HG02970 (cell line): ENCODE results near the gene HPX.

Experiments
- ATAC-seq: cut with Tn5 transposase; IDR thresholded peaks from one replicate; pipeline ENCODE4 v1.9.1; 2021; ENCODE audit warnings: mild to moderate bottlenecking, moderate library complexity, moderate number of reproducible peaks; ENCODE audit not compliant: unreplicated experiment, low FRiP score

HPX gene, protein sequence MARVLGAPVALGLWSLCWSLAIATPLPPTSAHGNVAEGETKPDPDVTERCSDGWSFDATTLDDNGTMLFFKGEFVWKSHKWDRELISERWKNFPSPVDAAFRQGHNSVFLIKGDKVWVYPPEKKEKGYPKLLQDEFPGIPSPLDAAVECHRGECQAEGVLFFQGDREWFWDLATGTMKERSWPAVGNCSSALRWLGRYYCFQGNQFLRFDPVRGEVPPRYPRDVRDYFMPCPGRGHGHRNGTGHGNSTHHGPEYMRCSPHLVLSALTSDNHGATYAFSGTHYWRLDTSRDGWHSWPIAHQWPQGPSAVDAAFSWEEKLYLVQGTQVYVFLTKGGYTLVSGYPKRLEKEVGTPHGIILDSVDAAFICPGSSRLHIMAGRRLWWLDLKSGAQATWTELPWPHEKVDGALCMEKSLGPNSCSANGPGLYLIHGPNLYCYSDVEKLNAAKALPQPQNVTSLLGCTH

DNA sequence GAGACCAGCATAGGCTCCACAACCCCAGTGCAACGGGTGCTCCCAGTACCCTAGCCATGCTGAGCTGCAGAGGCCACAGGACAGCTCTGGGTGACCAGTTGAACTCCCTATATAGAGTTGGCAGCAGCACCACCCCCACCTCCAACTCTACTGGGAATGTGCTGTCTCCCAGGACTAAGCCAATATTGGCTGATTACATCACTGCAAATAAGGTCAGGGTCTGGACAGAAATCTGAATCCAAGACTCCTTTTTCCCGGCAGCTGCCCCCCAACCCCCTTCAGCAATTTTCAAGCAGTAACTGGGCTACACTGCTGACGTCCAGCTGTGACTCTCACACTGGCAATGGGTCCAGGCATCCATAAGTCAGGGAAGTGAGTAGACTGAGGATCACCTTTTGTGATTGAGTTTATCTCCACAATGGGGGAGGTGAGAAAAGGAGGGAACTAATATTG is at the start of gene HPX:
Gene HPX (minus strand): TSS at position 82 of the 453 bp plus-strand sequence. CDS start 24 bp downstream, at position 58.
- ATAC-seq, result no peak

DNA sequence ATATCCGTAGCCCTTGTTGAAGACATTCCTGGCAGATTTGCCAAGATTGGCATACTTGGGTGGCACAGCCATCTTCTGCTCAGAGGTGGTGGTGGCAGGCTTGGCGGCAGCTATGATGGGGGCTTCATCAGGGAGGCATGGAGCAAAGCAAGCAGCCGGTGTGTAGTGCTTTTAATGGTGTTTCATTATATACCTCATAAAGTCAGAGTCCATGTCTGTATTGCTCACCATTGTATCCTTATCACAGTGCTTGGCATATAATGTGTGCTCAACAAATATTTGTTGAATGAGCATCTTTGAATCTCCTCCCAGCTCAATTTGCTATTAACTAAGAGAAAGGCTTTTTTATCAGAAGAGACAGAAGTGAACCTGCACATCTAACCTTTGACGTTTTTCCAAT is 48.5 kb upstream of the HPX start:
- ATAC-seq, result no peak

DNA sequence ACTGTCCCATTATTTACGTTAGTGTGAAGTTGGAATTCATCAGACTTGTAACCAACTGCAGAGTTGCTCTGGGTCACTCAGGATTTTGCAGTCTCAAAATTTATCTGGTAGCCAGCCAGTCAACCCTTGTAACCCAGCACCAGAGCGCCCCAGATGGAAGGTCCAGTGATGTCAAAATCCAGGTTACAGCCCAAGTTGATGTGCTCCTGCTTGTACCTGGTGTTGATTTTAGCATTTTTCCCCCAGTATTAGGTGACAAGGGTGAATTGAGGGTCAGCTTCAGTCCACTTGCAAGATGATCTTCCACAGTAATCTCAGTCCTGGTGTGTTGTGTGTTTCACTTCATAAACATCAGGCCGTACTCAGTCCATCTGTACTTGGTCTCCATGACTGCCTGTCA is 48.0 kb upstream of the HPX start:
- no peak for ATAC-seq

DNA sequence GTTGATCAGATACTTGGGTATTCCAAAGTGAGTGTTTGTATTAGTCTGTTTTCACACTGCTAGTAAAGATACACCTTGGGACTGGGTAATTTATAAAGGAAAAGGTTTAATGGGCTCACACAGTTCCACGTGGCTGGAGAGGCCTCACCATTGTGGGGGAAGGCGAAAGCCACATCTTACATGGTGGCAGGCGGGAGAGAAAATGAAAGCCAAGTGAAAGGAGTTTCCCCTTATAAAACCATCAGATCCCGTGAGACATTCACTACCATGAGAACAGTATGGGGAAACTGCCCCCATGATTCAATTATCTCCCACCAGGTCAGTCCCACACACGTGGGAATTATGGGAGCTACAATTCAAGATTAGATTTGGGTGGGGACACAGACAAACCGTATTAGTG is 47.6 kb upstream of the HPX start:
- ATAC-seq, result no peak

DNA sequence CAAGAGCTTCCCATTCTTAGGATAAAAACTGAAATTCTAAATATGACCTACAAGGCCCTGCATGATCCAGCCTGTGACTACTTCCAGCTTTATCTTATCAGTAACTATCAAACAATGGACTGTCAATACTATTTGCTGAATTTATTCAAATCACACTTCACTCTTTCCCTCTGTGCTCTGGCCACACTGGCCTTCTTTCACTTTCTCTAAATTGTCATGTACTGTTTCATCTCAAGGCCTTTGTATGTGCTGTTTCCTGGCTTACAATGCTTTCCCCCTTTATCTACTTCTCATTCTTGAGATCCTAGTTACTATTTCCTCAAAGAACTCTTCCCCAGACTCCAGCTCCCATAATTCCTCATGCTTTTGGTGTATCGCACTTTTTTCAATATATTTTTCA is 46.2 kb upstream of the HPX start:
- no peak for ATAC-seq

DNA sequence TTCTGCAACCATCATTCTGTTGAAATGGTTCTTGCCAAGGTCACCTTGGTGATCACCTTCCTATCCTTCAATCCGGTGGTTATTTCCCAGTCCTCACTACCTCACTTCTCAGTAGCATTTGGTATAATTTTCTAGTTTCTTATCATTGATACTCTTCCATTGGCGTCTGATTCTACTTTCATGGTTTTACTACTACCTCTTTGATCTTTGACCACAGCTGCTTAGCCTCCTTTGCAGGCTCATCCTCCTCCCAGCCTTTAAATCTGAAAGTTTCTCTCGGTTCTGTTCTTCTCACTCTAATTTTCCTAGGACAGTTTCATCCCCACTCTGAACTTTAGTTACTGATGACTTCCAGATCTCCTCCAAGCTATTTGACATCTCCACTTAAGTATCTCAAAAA is 45.5 kb upstream of the HPX start:
- no peak for ATAC-seq

DNA sequence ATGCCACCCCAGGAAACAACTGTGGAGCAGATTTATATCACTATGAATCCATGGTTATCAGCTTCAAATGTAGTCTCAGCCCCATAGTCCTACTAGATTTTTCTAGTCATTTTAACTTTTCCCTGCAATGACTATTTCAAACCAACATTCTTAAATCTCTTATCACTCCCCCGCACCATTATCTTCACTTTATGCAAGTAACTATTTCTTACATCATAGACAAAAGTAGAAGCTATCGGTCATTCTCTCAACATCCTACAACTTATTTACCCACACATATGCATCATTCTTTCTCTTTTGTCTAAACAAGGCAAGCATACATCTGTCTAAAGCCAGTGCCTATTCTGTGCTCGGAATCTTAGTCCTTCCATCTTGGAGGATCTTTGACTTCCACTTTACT is 44.9 kb upstream of the HPX start:
- ATAC-seq, result no peak

DNA sequence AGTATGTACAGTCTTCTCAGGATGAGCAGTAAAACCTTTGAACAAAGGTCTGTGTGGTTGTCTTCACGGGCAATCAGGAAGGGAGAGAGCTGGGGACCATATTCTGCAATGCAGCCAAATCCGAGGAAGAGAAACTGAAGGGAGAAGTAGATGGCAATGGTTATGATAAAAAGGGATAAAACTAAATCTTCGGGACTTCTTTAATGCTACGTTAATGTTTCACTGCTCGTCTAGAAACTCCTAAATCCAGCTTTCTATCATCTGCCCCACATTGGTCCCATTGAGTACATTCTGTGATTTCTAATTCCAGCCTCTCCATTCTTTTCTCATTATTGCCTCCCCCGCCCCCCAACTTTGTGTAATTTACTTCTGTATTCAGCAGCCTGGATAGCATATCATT is 42.2 kb upstream of the HPX start:
- ATAC-seq, result no peak

DNA sequence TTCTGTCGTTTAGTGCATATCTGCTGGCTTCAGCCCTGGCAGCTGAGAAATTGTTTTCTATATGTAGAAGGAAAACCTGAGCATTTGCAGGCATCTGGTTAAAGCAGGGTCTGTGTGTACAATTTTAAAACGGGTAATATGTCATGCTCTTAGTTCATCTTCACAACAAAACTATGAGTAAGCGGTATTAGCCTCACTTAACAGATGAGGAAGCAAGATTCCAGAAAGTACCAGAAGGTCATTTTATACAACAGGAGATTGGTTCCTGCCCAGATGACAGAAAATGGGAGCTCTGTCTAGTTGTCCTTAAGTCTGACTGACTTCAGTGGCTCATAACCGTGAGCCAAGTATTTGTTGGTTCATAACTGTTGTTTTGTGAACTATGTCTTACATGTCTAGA is 41.7 kb upstream of the HPX start:
- no peak for ATAC-seq

DNA sequence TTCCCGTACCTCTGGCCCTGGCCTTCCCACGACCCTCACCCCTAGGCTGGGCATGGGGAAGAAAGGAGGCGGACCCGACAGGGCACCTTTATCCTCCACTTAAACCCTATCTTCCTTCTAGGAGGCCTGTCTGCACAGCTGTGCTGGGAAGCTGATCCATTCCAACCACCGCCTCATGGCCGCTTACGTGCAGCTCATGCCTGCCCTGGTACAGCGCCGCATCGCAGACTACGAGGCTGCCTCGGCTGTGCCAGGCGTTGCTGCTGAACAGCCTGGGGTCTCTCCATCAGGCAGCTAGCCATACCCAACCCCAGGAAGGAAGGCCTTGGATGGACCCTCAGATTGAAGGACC is 41.1 kb upstream of the HPX start:
- peak; percentile 2 for ATAC-seq

DNA sequence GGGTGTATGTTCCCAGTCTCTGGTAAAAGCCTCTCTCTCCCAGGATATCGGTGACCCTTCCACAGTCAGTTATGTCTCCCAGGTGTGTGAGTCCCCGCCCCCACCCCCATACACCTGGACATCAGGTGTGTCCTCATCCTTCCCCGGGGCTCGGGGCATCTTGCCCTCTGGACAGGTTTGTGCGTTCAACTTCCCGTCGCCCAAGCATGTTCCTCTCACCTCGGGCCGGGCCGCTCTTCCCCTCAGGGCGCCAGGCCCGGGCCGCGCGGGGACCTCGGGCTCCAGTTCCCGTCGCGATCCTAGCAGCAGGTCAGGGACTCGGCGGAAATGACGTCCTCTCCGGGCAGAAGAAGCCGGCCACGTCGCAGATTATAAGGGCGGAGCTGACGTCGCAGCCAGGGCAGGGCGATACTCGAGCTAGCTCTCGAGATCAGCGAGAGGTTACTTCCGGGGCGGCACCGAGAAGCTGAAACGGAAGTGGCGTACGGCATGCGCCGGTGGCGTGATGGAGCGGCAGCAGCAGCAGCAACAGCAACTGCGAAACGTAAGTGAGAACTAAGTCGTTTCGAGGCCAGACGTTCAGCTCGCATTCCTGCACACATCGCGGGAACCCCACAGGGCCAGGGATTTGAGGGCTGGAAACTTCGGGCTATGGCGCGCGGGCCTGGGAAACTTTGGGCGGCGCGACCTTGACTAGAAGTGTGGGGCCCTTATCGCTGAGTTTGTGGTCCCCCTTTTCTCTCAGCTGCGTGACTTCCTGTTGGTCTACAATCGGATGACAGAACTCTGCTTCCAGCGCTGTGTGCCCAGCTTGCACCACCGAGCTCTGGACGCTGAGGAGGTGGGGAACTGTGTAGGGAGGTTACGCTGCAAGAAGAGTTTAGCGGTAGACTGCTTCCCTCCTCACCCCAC is 40.5 kb upstream of the HPX start, which contains the start of the genes ARFIP2 and TIMM10B:
Gene ARFIP2 (minus strand): TSS at position 320 of the 912 bp plus-strand sequence. CDS start 910 bp downstream, outside the sequence.
Gene TIMM10B (plus strand): TSS at position 490 of the 912 bp plus-strand sequence. CDS start 16 bp downstream, at position 506.
- ATAC-seq, result peak; percentile 100

DNA sequence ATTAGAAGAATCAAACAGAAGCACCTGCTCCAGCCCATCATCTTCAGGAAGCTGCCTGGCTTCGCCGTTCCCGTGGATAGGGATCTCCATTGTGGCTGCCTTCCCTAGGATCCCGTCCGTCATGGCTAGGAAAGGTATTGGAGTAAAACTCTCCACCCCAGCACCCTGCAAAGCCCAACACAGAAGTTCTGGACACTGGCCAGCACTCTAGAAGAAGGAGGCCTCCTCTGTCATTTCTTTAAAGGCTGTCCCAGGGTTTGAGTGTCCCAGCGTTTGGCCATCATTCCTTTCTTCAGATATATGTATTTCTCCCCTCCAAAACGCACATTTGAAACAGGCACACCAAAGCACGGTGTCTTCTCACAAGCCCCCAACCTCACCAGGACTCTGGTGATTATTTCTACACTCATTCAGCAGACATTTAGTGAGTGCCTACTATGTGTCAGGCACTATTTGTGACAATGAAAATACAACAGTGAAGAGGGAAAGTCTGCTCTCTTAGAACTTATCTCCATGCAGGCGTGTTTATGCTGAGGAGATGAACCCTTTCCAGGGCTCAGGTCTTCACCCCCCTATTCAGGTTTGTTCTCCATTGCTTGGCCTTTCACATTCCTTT is 39.6 kb upstream of the HPX start:
- ATAC-seq, result no peak

DNA sequence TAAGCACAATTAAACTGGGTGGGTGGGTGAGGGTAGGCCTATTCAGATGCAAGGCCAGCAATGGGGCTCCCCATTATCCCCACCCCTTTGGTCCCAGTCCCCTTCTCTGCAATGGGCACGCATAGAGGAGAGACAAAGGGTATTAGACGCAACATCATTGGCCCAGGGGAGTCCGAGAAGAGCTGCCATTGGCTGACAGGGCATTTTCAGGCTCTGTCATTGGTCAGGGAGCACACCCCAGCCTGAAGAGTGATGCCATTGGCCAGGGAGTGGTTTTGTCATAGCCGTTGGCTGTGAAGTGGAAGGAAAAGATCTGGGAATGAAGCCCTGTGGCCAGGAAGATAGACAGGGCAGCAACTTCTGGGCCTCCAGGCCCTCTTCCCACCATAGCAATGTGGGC is 35.8 kb upstream of the HPX start:
- no peak for ATAC-seq

DNA sequence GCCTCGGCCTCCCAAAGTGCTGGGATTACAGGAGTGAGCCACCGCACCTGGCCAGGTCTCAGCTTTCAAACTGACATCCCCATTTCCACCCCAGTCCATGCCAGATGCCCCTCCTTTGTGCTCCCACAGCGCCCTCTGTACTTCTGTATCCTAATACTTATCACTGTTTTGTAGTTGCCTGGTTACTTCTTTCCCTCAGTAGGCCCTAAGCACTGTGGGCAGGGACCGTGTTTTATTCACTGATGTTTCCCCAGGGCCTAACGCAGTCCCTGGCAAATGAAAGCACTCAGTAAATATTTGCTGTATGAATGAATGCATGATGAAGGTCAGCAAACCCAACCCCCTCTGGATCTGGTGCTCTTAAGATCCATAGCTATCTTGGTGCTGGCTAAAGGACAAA is 35.1 kb upstream of the HPX start:
- no peak for ATAC-seq

DNA sequence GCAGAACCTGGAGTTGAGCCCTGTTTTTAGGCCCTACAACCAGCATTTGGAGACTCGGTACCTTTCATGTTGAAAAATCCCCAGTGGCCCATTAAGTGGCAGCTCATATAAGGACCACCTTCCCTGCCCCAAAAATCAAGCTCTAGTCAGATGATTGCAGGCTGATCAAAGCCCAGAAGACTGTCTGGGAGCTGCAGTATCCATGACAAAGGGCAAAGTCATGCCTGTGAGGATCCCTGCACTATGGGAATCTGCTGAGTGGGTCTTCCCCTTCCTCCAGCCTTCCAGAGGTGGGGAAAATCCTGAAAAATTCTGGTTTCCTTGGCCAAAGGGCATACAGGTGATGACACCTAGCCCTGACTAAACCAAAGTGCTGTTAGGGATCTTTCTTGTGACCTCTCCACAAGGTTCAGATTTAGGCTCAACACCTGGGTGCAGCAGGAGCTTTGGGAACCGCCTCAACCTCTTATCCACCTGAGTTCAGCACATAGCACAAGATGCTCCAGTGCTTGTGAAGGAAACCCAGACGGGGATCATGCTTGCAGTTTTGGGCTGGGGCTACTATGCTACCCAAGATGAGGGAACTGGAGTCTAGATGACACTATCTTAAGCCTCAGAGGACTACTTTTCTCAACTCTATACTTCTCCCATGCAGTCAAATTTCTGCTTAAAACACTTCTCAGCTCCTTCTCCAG is 34.2 kb upstream of the HPX start:
- no peak for ATAC-seq

DNA sequence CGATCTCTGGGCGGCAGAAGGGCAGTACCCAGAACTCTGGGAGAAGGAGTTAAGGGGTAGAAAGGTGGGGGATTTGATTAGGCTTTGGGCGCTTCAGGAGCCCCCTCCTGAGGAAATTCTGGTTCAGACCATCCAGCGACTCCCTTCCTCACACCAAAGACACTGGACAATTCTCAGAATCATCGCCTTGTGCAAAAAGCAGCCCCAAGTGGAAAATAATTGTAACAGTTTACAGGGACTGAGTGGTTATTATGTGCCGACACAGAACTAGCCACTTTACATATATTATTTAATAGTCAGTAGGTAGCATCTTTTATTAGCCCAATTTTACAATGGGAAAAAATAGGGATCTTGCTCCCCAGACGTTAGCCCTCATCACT is 33.6 kb upstream of the HPX start:
- ATAC-seq, result no peak

DNA sequence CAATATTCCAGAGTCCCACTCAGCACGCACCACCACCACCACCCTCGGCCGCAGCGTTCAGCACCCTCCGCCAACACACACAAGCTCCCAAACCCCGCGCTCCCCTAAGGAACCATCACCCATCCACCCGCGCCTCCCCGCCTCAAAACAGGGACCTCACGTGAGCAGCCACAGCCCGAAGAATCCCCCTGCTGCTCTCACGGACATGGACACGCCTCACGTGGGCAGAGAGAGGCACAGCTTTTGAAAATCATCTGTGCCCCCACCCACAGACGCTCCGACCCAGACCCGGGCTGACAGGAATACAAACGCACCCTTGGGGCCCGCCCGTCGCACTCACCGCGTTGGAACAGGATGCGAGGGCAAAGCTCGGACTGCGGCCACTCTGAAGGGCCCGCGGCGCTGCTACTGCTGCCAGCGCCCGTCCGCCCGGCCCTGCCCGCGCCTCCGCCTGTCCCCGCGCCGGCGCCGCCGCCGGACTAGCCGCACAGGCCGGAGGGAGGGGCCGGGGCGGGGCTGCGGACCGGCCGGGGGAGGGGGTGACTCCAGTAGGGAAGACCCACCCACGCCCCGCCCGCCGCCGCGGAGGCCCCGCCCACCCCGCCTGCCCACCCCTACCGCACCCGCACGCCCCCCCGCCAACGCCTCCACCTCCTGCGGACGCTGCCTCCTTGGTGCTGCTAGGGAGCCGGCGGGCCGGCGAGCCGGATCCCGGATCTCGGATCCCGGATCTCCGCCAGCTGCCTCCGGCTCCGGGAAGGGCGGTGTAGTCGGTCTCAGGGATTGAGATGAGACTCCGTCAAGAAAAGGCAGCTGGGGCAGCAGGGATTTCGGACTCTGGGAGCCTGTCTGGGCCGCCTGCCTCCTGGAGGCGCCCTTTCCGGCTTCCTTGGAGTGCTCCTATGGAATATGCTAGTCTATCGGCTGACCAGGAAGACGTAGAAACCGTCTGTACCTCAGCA is 32.9 kb upstream of the HPX start, which contains the start of gene TRIM3:
Gene TRIM3 (minus strand): TSS at position 491 of the 962 bp plus-strand sequence. CDS start 8,246 bp downstream, outside the sequence.
- ATAC-seq, result peak; percentile 54

DNA sequence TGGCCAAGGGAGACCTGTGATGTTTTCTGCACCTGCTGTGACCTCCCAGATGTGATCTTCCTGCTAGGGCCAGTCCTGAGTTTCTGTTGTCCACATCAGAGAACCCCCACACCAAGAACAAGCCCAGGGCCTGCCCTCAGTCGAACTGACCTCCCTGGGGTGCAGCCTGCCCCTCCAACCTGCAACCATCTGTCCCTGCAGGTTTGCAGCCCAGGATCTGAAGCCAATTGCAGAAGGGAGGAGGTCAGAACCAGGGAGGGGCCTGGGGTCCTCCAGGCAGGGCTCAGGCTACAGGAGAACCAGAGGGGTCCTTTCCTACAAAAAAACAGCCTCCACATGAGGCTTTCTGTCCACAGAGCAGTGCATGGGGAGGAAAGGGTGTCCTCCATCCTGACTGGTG is 32.1 kb upstream of the HPX start:
- ATAC-seq, result no peak

DNA sequence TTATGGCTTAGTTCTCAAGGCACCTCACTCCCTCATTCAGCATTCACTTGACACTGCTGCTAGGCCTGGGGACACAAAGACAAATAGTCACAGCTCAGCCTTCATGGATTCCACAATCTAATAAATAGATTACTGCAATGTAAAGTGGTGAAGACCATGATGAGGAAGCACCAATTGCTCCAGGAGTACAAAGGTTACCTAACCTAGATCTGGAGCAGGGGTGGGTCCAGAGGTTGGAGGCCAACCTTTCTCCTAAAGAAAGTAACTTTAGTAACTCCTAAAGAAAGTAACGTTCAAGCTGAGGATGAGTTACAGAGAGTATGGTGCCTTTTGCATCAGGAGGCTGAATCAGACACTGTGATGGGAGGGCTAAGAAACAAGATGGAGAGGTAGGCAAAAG is 28.8 kb upstream of the HPX start:
- no peak for ATAC-seq
